GM12878 (cell line): ENCODE measurements around the gene FAM53B. TPM values are rescaled to one million over a fixed set of nuclear protein-coding genes. Genes with fewer than 3 reads are reported as not detected.

Experiments
- ATAC-seq: fragments of 200-7000 bp; cut with Tn5 transposase; 3 replicates; pipeline ENCODE4 v1.9.1; 2020; ENCODE audit warnings: mild to moderate bottlenecking, moderate library complexity
- BruUV-seq: library from RNA; stranded (reverse); fragments of 400-500 nt; replicated peaks from 2 replicates; lab custom pipeline; 2021; lab: Mats Ljungman, UMichigan
- CTCF ChIA-PET: fragments of 300-600 bp; sonication (Branson Sonifier 250); formaldehyde crosslinking; extraction: SDS; loops from one replicate; lab custom pipeline; 2021; ENCODE audit warnings: inconsistent platforms; lab: Yijun Ruan, JAX
- POLR2A ChIA-PET: fragments of 350-600 bp; formaldehyde crosslinking; extraction: SDS; loops from one replicate; lab custom pipeline; 2021; ENCODE audit warnings: inconsistent platforms; lab: Charles Lee
- RAD21 ChIA-PET: fragments of 300-600 bp; sonication (Branson Sonifier 250); formaldehyde crosslinking; loops from one replicate; lab custom pipeline; 2023; ENCODE audit warnings: antibody characterized with exemption; ENCODE audit not compliant: unreplicated experiment; lab: Charles Lee
- SMC1A ChIA-PET: fragments of 300-600 bp; sonication (Branson Sonifier 250); formaldehyde crosslinking; loops from one replicate; lab custom pipeline; 2023; ENCODE audit not compliant: unreplicated experiment, uncharacterized antibody; lab: Charles Lee
- DNase-seq: peaks from one replicate; pipeline ENCODE4 v3.0.0-alpha.2; 2011; ENCODE audit warnings: low read depth, low spot score
- FAIRE-seq: peaks from 3 replicates; lab custom pipeline; 2011; peaks lifted over from hg19 to GRCh38; lab: Jason Lieb, UNC
- H2AFZ ChIP-seq: 2 replicates; pipeline ENCODE4 v1.6.0; 2011; ENCODE audit warnings: low read depth, low read length, control low read depth; ENCODE audit not compliant: control insufficient read depth
- H3K27ac ChIP-seq: 2 replicates; pipeline ENCODE4 v1.5.1; 2011; ENCODE audit warnings: control low read depth; ENCODE audit not compliant: control insufficient read depth, insufficient read depth
- H3K27me3 ChIP-seq, 2 experiments: replicated peaks in 1 of 2; 2 replicates each; pipeline versions ENCODE4 v1.6.0 to v1.6.1; 2011; ENCODE audit warnings: low read length in 1 of 2; ENCODE audit not compliant: control insufficient read depth in 2 of 2, insufficient read depth in 2 of 2
- H3K36me3 ChIP-seq, 2 experiments: 2 replicates each; pipeline ENCODE4 v1.5.1; 2011; ENCODE audit warnings: low read length in 1 of 2; ENCODE audit not compliant: control insufficient read depth in 2 of 2, insufficient read depth in 2 of 2
- H3K4me1 ChIP-seq: 2 replicates; pipeline ENCODE4 v1.6.1; 2011; ENCODE audit warnings: mild to moderate bottlenecking, low read length, moderate library complexity, mixed read lengths; ENCODE audit not compliant: control insufficient read depth, insufficient read depth
- H3K4me2 ChIP-seq: 2 replicates; pipeline ENCODE4 v1.6.0; 2011; ENCODE audit warnings: control low read depth; ENCODE audit not compliant: control insufficient read depth, insufficient read depth
- H3K4me3 ChIP-seq: fragments of 200-600 bp; sonication (generic); 2 replicates; pipeline ENCODE4 v1.5.1; 2016
- H3K79me2 ChIP-seq: 2 replicates; pipeline ENCODE4 v1.6.0; 2011; ENCODE audit warnings: low read length; ENCODE audit not compliant: control insufficient read depth, insufficient read depth
- H3K9ac ChIP-seq: 2 replicates; pipeline ENCODE4 v1.8.0; 2011; ENCODE audit warnings: low read length, control low read depth, mixed read lengths; ENCODE audit not compliant: control insufficient read depth, insufficient read depth
- H3K9me3 ChIP-seq: replicated peaks from 3 replicates; pipeline ENCODE4 v1.5.1; 2011; ENCODE audit warnings: mild to moderate bottlenecking, low read length; ENCODE audit not compliant: control insufficient read depth, insufficient read depth
- H4K20me1 ChIP-seq: 2 replicates; pipeline ENCODE4 v1.6.0; 2011; ENCODE audit not compliant: control insufficient read depth, insufficient read depth
- CHD2 ChIP-seq: IDR thresholded peaks from 2 replicates; pipeline ENCODE4 v1.6.1; 2011; ENCODE audit warnings: low read depth, low read length, improper control_type of control experiment, borderline replicate concordance
- CUX1 ChIP-seq: IDR thresholded peaks from 2 replicates; pipeline ENCODE4 v1.6.1; 2012; ENCODE audit warnings: improper control_type of control experiment, low read depth, low read length; ENCODE audit not compliant: insufficient replicate concordance
- RUNX3 ChIP-seq: IDR thresholded peaks from 2 replicates; pipeline ENCODE4 v1.6.1; 2012; ENCODE audit warnings: low read length, inconsistent platforms
- WGBS: methylation state at CpG from one replicate; pipeline ENCODE4 v1.1.6; 2016; ENCODE audit warnings: low lambda C conversion rate; ENCODE audit not compliant: insufficient replicate concordance, insufficient coverage; ENCODE audit errors: missing lambda C conversion rate; 5-methylcytosine and 5-hydroxymethylcytosine counted together
- in situ Hi-C: fragments of 300-500 bp; cut with MboI; formaldehyde crosslinking; loops from 9 replicates; pipeline ENCODE4 v1.14.3; 2018; ENCODE audit warnings: mixed read lengths
- intact Hi-C: fragments of 100-400 bp; cut with micrococcal nuclease; formaldehyde crosslinking; loops from one replicate; pipeline ENCODE4 v1.14.2; 2022; ENCODE audit not compliant: unreplicated experiment
- polyA plus RNA-seq, 11 experiments: library from polyadenylated mRNA; depleted of rRNA in 4 of 11; unstranded in 6 of 11; stranded (reverse) in 5 of 11; fragments of >200 nt; fragmentation: Nextera tagmentation in 4 of 11; fragmentation: Illumina TruSeq in 1 of 11; extraction: Ambion mirVana in 4 of 11; extraction: Trizol in 1 of 11; gene quantifications; 1 replicate in 1 of 11; 2 replicates in 10 of 11; pipeline versions ENCODE4 v1.2.1 to v1.2.3, GENCODE V29; 2011 to 2016; ENCODE audit warnings: inconsistent platforms in 2 of 11, missing spikeins in 2 of 11, low read depth in 1 of 11
- total RNA-seq, 4 experiments: library from RNA; depleted of rRNA in 3 of 4; stranded (reverse); fragments of >200 nt in 3 of 4; fragmentation: Illumina TruSeq in 1 of 4; extraction: Trizol in 1 of 4; gene quantifications; 2 replicates each; pipeline versions ENCODE4 v1.2.1 to v1.2.3, GENCODE V29; 2013 to 2021
- TF ChIP-seq, protein P1 (sequence below): IDR thresholded peaks from 2 replicates; pipeline ENCODE4 v1.6.1; 2012; ENCODE audit warnings: low read length, inconsistent platforms
- TF ChIP-seq, protein P2 (sequence below): IDR thresholded peaks from 2 replicates; pipeline ENCODE4 v1.6.1; 2012; ENCODE audit warnings: mild to moderate bottlenecking, low read depth, low read length

Gene FAM53B
- total and polyA plus RNA-seq, 10 of the 15 experiments (the other 5 are each of a cell fraction or from before 2014, with no cell fraction given): 0.05 to 26.3 (median 8.1) TPM

GRCh38 chr10:124641282-124642087 lies 102.7 kb downstream of the FAM53B start:
- H3K27me3 ChIP-seq: no peaks in the 10 kb centered on the region
- peak; percentile 75 for ATAC-seq
- intact Hi-C loops: loop anchor here (5.0 kb wide), 1 partner anchor 101 kb away; the partner anchor contains the start of gene FAM53B
- peaks cover 24% of the 10 kb centered on the region for H3K4me1 ChIP-seq
- peak overlapping the region; percentile 61 for H3K4me2 ChIP-seq
- peak overlapping the region; percentile 1; the same call in 1 of the 2 replicates for H3K4me3 ChIP-seq
- H3K27ac ChIP-seq: peak overlapping the region; percentile 75
- peak; percentile 32 for DNase-seq
- H3K9ac ChIP-seq: peak overlapping the region; percentile 24
- ChIA-PET RAD21 (interaction anchor here (0.9 to 1.8 kb wide), 4 partner anchors 47 to 105 kb away, joined by 3 to 5 read pairs (median 3); no protein-coding TSS in a partner anchor), CTCF (interaction anchor here (1.0 to 4.4 kb wide), 4 partner anchors 81 to 100 kb away, joined by 3 to 30 read pairs (median 4); no protein-coding TSS in a partner anchor), SMC1A (interaction anchor here (0.6 to 2.5 kb wide), 4 partner anchors 46 to 100 kb away, joined by 3 to 16 read pairs (median 4); no protein-coding TSS in a partner anchor), POLR2A (interaction anchor here (1.0 kb wide), 1 partner anchor 47 kb away, joined by 3 read pairs; no protein-coding TSS in a partner anchor)
- H3K79me2 ChIP-seq: no peaks in the 10 kb centered on the region; the same call in 1 of the 2 replicates
- WGBS: 15% methylated on average over 15 of the region's 15 CpGs
- H4K20me1 ChIP-seq: no peaks in the 10 kb centered on the region
- H2AFZ ChIP-seq: peak overlapping the region; percentile 7
- peaks cover 0 to 6% of the 10 kb centered on the region in 2 experiments; a peak in 2 of 4 replicates for H3K36me3 ChIP-seq
- BruUV-seq: no TSS peak
- in situ Hi-C loops: no loop called here
- H3K9me3 ChIP-seq: no peaks in the 10 kb centered on the region
- FAIRE-seq: peak; percentile 88
- 0 out of 2 replicates have a peak, but pooled peaks have one; percentile 12 for TF ChIP-seq RUNX3
- TF ChIP-seq, protein P1, sequence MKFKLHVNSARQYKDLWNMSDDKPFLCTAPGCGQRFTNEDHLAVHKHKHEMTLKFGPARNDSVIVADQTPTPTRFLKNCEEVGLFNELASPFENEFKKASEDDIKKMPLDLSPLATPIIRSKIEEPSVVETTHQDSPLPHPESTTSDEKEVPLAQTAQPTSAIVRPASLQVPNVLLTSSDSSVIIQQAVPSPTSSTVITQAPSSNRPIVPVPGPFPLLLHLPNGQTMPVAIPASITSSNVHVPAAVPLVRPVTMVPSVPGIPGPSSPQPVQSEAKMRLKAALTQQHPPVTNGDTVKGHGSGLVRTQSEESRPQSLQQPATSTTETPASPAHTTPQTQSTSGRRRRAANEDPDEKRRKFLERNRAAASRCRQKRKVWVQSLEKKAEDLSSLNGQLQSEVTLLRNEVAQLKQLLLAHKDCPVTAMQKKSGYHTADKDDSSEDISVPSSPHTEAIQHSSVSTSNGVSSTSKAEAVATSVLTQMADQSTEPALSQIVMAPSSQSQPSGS: no peak
- TF ChIP-seq CUX1: peak; percentile 54
- 0 out of 2 replicates have a peak, but pooled peaks have one; percentile 16 for TF ChIP-seq CHD2
- TF ChIP-seq, protein P2, sequence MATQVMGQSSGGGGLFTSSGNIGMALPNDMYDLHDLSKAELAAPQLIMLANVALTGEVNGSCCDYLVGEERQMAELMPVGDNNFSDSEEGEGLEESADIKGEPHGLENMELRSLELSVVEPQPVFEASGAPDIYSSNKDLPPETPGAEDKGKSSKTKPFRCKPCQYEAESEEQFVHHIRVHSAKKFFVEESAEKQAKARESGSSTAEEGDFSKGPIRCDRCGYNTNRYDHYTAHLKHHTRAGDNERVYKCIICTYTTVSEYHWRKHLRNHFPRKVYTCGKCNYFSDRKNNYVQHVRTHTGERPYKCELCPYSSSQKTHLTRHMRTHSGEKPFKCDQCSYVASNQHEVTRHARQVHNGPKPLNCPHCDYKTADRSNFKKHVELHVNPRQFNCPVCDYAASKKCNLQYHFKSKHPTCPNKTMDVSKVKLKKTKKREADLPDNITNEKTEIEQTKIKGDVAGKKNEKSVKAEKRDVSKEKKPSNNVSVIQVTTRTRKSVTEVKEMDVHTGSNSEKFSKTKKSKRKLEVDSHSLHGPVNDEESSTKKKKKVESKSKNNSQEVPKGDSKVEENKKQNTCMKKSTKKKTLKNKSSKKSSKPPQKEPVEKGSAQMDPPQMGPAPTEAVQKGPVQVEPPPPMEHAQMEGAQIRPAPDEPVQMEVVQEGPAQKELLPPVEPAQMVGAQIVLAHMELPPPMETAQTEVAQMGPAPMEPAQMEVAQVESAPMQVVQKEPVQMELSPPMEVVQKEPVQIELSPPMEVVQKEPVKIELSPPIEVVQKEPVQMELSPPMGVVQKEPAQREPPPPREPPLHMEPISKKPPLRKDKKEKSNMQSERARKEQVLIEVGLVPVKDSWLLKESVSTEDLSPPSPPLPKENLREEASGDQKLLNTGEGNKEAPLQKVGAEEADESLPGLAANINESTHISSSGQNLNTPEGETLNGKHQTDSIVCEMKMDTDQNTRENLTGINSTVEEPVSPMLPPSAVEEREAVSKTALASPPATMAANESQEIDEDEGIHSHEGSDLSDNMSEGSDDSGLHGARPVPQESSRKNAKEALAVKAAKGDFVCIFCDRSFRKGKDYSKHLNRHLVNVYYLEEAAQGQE: no peak
